Measurements from ENCODE around the gene CST9L.

- TF ChIP-seq CTCF (IDR thresholded peaks at IDR 0.05), result no peak
- no peak for TF ChIP-seq POLR2A (IDR thresholded peaks at IDR 0.05)
These were observed 40.1 kb upstream of the CST9L start for GRCh38 chr20:23608251-23608846.

Measured in right lobe of liver (tissue), 4 donors.